HepG2 (cell line): ENCODE data around the gene GSDME. TPM values are rescaled to one million over a fixed set of nuclear protein-coding genes. Genes with fewer than 3 reads are reported as not detected.

ENCODE experiments used
- ATF2 ChIP-seq: sonication (generic); formaldehyde crosslinking; IDR thresholded peaks from 2 replicates; pipeline ENCODE4 v1.4.0; 2020; ENCODE audit warnings: missing genetic modification reagents
- CEBPZ ChIP-seq: IDR thresholded peaks from 2 replicates; pipeline ENCODE4 v1.6.1; 2012; ENCODE audit warnings: low read length, improper control_type of control experiment
- GATA4 ChIP-seq: sonication (generic); IDR thresholded peaks from 2 replicates; pipeline ENCODE4 v1.6.1; 2016; ENCODE audit warnings: antibody characterized with exemption, low read depth, borderline replicate concordance
- GPN1 ChIP-seq: sonication (generic); formaldehyde crosslinking; IDR thresholded peaks from 2 replicates; pipeline ENCODE4 v1.5.1; 2020; ENCODE audit warnings: missing genetic modification reagents, borderline replicate concordance
- KLF6 ChIP-seq: IDR thresholded peaks from 2 replicates; pipeline ENCODE4 v1.8.0; 2016; ENCODE audit warnings: missing biosample characterization, missing genetic modification reagents
- TMF1 ChIP-seq: sonication (generic); formaldehyde crosslinking; IDR thresholded peaks from 2 replicates; pipeline ENCODE4 v1.8.1; 2022; ENCODE audit warnings: low read depth, missing genetic modification reagents
- ZKSCAN8 ChIP-seq: IDR thresholded peaks from 2 replicates; pipeline ENCODE4 v1.6.1; 2016; ENCODE audit warnings: borderline replicate concordance, missing genetic modification reagents, missing compliant biosample characterization
- ZNF24 ChIP-seq: fragments of 450-650 bp; IDR thresholded peaks from 2 replicates; pipeline ENCODE4 v1.6.1; 2017; ENCODE audit warnings: antibody characterized with exemption, mild to moderate bottlenecking
- ZNF318 ChIP-seq: sonication (generic); formaldehyde crosslinking; IDR thresholded peaks from 2 replicates; pipeline ENCODE4 v1.4.0; 2020; ENCODE audit warnings: mild to moderate bottlenecking, missing genetic modification reagents
- ZNF383 ChIP-seq: sonication (generic); formaldehyde crosslinking; IDR thresholded peaks from 2 replicates; pipeline ENCODE4 v1.4.0; 2020; ENCODE audit warnings: missing genetic modification reagents, mild to moderate bottlenecking, borderline replicate concordance
- ZNF484 ChIP-seq: sonication (generic); formaldehyde crosslinking; IDR thresholded peaks from 2 replicates; pipeline ENCODE4 v1.5.1; 2020; ENCODE audit warnings: mild to moderate bottlenecking, low read depth, missing genetic modification reagents, borderline replicate concordance
- ZNF660 ChIP-seq: sonication (generic); formaldehyde crosslinking; IDR thresholded peaks from 2 replicates; pipeline ENCODE4 v1.5.1; 2020; ENCODE audit warnings: mild to moderate bottlenecking, low read depth, missing genetic modification reagents, borderline replicate concordance
- polyA plus RNA-seq, 8 experiments: library from polyadenylated mRNA; depleted of rRNA in 3 of 8; stranded (reverse) in 7 of 8; unstranded in 1 of 8; fragments of >200 nt; fragmentation: Illumina TruSeq in 4 of 8; extraction: Trizol in 4 of 8; gene quantifications; 2 replicates each; pipeline versions ENCODE4 v1.2.1 to v1.2.3, GENCODE V29; 2011 to 2016; ENCODE audit warnings: low read depth in 4 of 8, missing spikeins in 1 of 8, mixed read lengths in 1 of 8; ENCODE audit not compliant: insufficient read depth in 1 of 8
- total RNA-seq, 5 experiments: library from RNA; depleted of rRNA; stranded (reverse); fragments of >200 nt; fragmentation: Illumina TruSeq; extraction: Trizol; gene quantifications; 2 replicates each; pipeline ENCODE4 v1.2.3, GENCODE V29; 2016; ENCODE audit warnings: low read depth in 1 of 5
- TF ChIP-seq, protein P1 (sequence below): sonication (generic); formaldehyde crosslinking; IDR thresholded peaks from 2 replicates; pipeline ENCODE4 v1.5.0; 2020; ENCODE audit warnings: missing genetic modification reagents, mild to moderate bottlenecking, borderline replicate concordance

The GSDME gene
- total and polyA plus RNA-seq, 2 of the 13 experiments (the other 11 are each of a cell fraction or from before 2014, with no cell fraction given): 19.2 to 28.2 TPM

DNA sequence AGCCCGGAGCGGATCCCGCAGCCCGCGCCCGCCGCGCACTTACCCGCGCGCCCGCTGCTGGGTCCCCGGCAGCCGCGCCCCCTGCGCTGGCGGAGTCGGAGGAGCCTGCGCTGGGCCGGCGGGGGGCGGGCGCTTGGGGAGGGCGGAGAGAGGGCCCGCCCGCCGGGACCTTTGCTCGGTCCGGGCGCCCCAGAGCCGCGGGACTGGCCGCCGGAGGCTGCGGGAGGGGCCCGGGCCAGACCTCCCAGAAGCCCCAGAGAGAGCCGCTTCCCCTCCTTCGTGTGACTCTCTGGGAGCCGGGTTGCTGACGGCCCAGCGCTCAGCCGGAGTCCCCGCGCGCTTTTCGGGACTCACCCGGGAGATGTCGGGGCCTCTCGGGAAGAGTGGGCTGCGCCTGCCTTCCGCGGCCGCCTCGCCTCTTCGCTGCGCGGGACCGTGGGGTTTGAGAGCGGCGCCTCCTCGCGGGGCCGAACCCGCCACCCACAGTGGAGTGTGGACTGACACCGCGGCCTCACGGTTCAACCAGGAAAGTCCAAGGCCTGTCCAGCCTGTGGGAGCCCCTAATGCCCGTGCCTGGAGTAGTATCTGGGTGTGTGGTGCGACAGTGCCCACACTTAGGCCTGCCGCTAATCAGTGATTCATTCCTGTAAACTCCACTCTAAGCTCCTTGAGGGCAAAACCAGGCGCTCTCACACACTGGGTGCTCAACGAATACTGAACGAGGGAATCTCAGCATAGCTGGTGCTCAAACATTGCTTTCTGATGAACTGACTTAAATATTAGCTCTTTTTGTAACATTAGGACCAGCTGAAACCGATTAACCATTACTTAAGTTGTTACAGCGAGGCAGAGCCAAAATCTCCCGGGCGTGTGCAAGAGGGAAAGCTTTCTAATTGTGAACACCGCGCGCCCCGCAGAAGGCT is at the start of gene GSDME (continued):
- no peak for TF ChIP-seq ZNF318 (CRISPR knock-in tag)
- TF ChIP-seq ZNF24: no peak
- no peak for TF ChIP-seq GATA4
- TF ChIP-seq ATF2: 0 out of 2 replicates have a peak, but pooled peaks have one; percentile 47
- TF ChIP-seq ZNF484: no peak
- TF ChIP-seq, protein P1, sequence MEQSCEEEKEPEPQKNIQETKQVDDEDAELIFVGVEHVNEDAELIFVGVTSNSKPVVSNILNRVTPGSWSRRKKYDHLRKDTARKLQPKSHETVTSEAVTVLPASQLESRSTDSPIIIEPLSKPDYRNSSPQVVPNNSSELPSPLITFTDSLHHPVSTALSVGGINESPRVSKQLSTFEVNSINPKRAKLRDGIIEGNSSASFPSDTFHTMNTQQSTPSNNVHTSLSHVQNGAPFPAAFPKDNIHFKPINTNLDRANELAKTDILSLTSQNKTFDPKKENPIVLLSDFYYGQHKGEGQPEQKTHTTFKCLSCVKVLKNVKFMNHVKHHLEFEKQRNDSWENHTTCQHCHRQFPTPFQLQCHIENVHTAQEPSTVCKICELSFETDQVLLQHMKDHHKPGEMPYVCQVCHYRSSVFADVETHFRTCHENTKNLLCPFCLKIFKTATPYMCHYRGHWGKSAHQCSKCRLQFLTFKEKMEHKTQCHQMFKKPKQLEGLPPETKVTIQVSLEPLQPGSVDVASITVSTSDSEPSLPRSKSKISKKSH (CRISPR knock-in tag): no peak
- TF ChIP-seq CEBPZ: no peak
- TF ChIP-seq KLF6: peak; percentile 26; the same call in 1 of the 2 replicates
- no peak for TF ChIP-seq GPN1 (CRISPR knock-in tag)
- TF ChIP-seq TMF1: peak; percentile 26; the same call in 1 of the 2 replicates
- TF ChIP-seq ZKSCAN8 (CRISPR knock-in tag): no peak
- TF ChIP-seq ZNF383 (CRISPR knock-in tag): no peak
- no peak for TF ChIP-seq ZNF660 (CRISPR knock-in tag)
